HEK293 (cell line): ENCODE data around the gene RHOU.

ENCODE experiments used
- CTCF ChIA-PET: fragments of 350-600 bp; formaldehyde crosslinking; extraction: SDS; loops from one replicate; lab custom pipeline; 2021; ENCODE audit warnings: antibody characterized with exemption; lab: Yijun Ruan, JAX
- POLR2A ChIA-PET: fragments of 300-600 bp; formaldehyde crosslinking; extraction: SDS; loops from one replicate; lab custom pipeline; 2020; ENCODE audit warnings: antibody characterized with exemption, inconsistent platforms; lab: Yijun Ruan, JAX
- H3K27ac ChIP-seq: fragments of 200-500 bp; sonication (Bioruptor generic); 2 replicates; pipeline ENCODE4 v1.5.1; 2014; ENCODE audit warnings: low read depth, low read length, control low read depth, inconsistent platforms; ENCODE audit errors: extremely low read depth
- H3K36me3 ChIP-seq, 2 experiments: fragments of 200-500 bp in 1 of 2; sonication (Bioruptor generic) in 1 of 2; 1 replicate in 1 of 2; 2 replicates in 1 of 2; pipeline ENCODE4 v1.5.1; 2014 to 2017; ENCODE audit warnings: inconsistent platforms in 2 of 2, low read length in 2 of 2; ENCODE audit not compliant: control insufficient read depth in 2 of 2, insufficient read depth in 1 of 2
- H3K4me1 ChIP-seq: fragments of 200-500 bp; sonication (Bioruptor generic); 2 replicates; pipeline ENCODE4 v1.5.1; 2014; ENCODE audit warnings: mild to moderate bottlenecking, low read length, inconsistent platforms; ENCODE audit not compliant: control insufficient read depth, insufficient read depth
- H3K4me3 ChIP-seq: 2 replicates; pipeline ENCODE4 v1.5.1; 2011; ENCODE audit warnings: low read depth, mild to moderate bottlenecking, control low read depth, low read length, moderate library complexity
- H3K9me3 ChIP-seq: fragments of 200-500 bp; sonication (Bioruptor generic); 2 replicates; pipeline ENCODE4 v1.5.1; 2014; ENCODE audit warnings: low read depth, low read length, inconsistent platforms; ENCODE audit not compliant: control insufficient read depth, insufficient read depth
- OVOL3 ChIP-seq: fragments of 450-650 bp; formaldehyde crosslinking; IDR thresholded peaks from 2 replicates; pipeline ENCODE4 v1.5.1; 2016; ENCODE audit warnings: missing biosample characterization, missing genetic modification characterization
- RBAK ChIP-seq: fragments of 450-650 bp; formaldehyde crosslinking; IDR thresholded peaks from 2 replicates; pipeline ENCODE4 v1.5.1; 2016; ENCODE audit warnings: missing biosample characterization, missing genetic modification characterization
- SCRT1 ChIP-seq: fragments of 450-650 bp; formaldehyde crosslinking; IDR thresholded peaks from 2 replicates; pipeline ENCODE4 v1.5.1; 2016; ENCODE audit warnings: missing biosample characterization, missing genetic modification characterization, borderline replicate concordance
- ZNF157 ChIP-seq: fragments of 450-650 bp; formaldehyde crosslinking; IDR thresholded peaks from 2 replicates; pipeline ENCODE4 v1.5.1; 2016; ENCODE audit warnings: missing biosample characterization, missing genetic modification characterization
- ZNF221 ChIP-seq: fragments of 450-650 bp; formaldehyde crosslinking; IDR thresholded peaks from 2 replicates; pipeline ENCODE4 v1.5.1; 2017; ENCODE audit warnings: missing biosample characterization, missing genetic modification characterization, borderline replicate concordance
- ZNF398 ChIP-seq: fragments of 450-650 bp; formaldehyde crosslinking; IDR thresholded peaks from 2 replicates; pipeline ENCODE4 v1.5.1; 2017; ENCODE audit warnings: missing biosample characterization, missing genetic modification characterization
- ZNF501 ChIP-seq: fragments of 450-650 bp; formaldehyde crosslinking; IDR thresholded peaks from 2 replicates; pipeline ENCODE4 v1.5.1; 2016; ENCODE audit warnings: missing biosample characterization, missing genetic modification characterization
- ZNF514 ChIP-seq: fragments of 450-650 bp; formaldehyde crosslinking; IDR thresholded peaks from 2 replicates; pipeline ENCODE4 v1.5.1; 2016; ENCODE audit warnings: missing biosample characterization, missing genetic modification characterization
- ZNF571 ChIP-seq: fragments of 450-650 bp; formaldehyde crosslinking; IDR thresholded peaks from 2 replicates; pipeline ENCODE4 v1.5.0; 2017; ENCODE audit warnings: missing biosample characterization, missing genetic modification characterization
- ZNF585B ChIP-seq: fragments of 450-650 bp; formaldehyde crosslinking; IDR thresholded peaks from 2 replicates; pipeline ENCODE4 v1.5.1; 2016; ENCODE audit warnings: missing biosample characterization, missing genetic modification characterization
- ZNF623 ChIP-seq: fragments of 450-650 bp; formaldehyde crosslinking; IDR thresholded peaks from 2 replicates; pipeline ENCODE4 v1.5.1; 2016; ENCODE audit warnings: missing biosample characterization, missing genetic modification characterization
- ZNF792 ChIP-seq: fragments of 450-650 bp; formaldehyde crosslinking; IDR thresholded peaks from 2 replicates; pipeline ENCODE4 v1.5.1; 2016; ENCODE audit warnings: missing biosample characterization, missing genetic modification characterization

RHOU gene

GRCh38 chr1:228794810-228795209 lies 59.5 kb downstream of the RHOU start:
- TF ChIP-seq ZNF623 (tag by site-specific recombination), result no peak
- no peak for TF ChIP-seq ZNF514 (tag by site-specific recombination)
- TF ChIP-seq ZNF571 (tag by site-specific recombination), result no peak
- no peak for TF ChIP-seq OVOL3
- TF ChIP-seq ZNF501 (tag by site-specific recombination), result 0 out of 2 replicates have a peak, but pooled peaks have one; percentile 5
- no peak for TF ChIP-seq ZNF398 (tag by site-specific recombination)
- TF ChIP-seq ZNF221 (tag by site-specific recombination), result no peak
- no peak for TF ChIP-seq ZNF792 (tag by site-specific recombination)
- no peak for TF ChIP-seq RBAK (tag by site-specific recombination)
- H3K27ac ChIP-seq, result no peak overlapping the region; the same call in 1 of the 2 replicates
- H3K4me3 ChIP-seq, result no peak overlapping the region
- H3K36me3 ChIP-seq, result no peaks in the 10 kb centered on the region
- peaks cover 8% of the 10 kb centered on the region for H3K4me1 ChIP-seq
- no peaks in the 10 kb centered on the region for H3K9me3 ChIP-seq
- POLR2A ChIA-PET, result interaction anchor here (0.5 kb wide), 1 partner anchor 575 kb away, joined by 3 read pairs; no protein-coding TSS in a partner anchor
- CTCF ChIA-PET, result interaction anchor here (0.8 to 1.2 kb wide), 3 partner anchors 14 to 433 kb away, joined by 3 to 4 read pairs (median 3); no protein-coding TSS in a partner anchor

GRCh38 chr1:228795596-228795995 lies 60.3 kb downstream of the RHOU start:
- POLR2A ChIA-PET, result no interaction called here
- H3K4me3 ChIP-seq, result no peak overlapping the region
- TF ChIP-seq ZNF157 (tag by site-specific recombination) (no peak), SCRT1 (no peak), ZNF585B (no peak)
- CTCF ChIA-PET, result interaction anchor here (0.8 to 1.2 kb wide), 3 partner anchors 15 to 432 kb away, joined by 3 to 4 read pairs (median 3); no protein-coding TSS in a partner anchor
- peaks cover 8% of the 10 kb centered on the region for H3K4me1 ChIP-seq
- H3K9me3 ChIP-seq, result no peaks in the 10 kb centered on the region
- H3K36me3 ChIP-seq, result no peaks in the 10 kb centered on the region
- H3K27ac ChIP-seq, result no peak overlapping the region
